Fibroblast of skin of right quadriceps (primary cell): ENCODE data around the gene NIF3L1.
"Not testable (repeated sequence)": the region's sequence is repeated elsewhere in the genome, so short reads cannot be mapped to it uniquely, and the experiment has no call there.

Source experiments
- DNase-seq: peaks from one replicate; pipeline ENCODE4 v3.0.0-alpha.2; 2013

NIF3L1 gene

GRCh38 chr2:200873560-200873959 lies 15.6 kb upstream of the NIF3L1 start:
- no peak for DNase-seq

GRCh38 chr2:200877443-200877842 lies 11.7 kb upstream of the NIF3L1 start:
- no peak for DNase-seq

GRCh38 chr2:200878289-200878880 lies 10.8 kb upstream of the NIF3L1 start:
- DNase-seq = no peak

- not testable (repeated sequence) for DNase-seq
These were observed 7.4 kb upstream of the NIF3L1 start for GRCh38 chr2:200881715-200882249.

GRCh38 chr2:200899482-200899881 lies 10.3 kb downstream of the NIF3L1 start:
- DNase-seq = no peak

- DNase-seq = peak; percentile 84
These were observed 12.4 kb downstream of the NIF3L1 start for GRCh38 chr2:200901459-200902072.

GRCh38 chr2:200905618-200906296 lies 16.6 kb downstream of the NIF3L1 start:
- DNase-seq = peak; percentile 52

GRCh38 chr2:200909958-200910357 lies 20.8 kb downstream of the NIF3L1 start:
- no peak for DNase-seq

GRCh38 chr2:200913654-200914053 lies 24.5 kb downstream of the NIF3L1 start:
- peak; percentile 70 for DNase-seq

GRCh38 chr2:200922439-200922838 lies 33.3 kb downstream of the NIF3L1 start:
- no peak for DNase-seq

- no peak for DNase-seq
These were observed 40.4 kb downstream of the NIF3L1 start for GRCh38 chr2:200929334-200930249.

GRCh38 chr2:200930947-200931626 lies 41.9 kb downstream of the NIF3L1 start:
- no peak for DNase-seq

- DNase-seq = no peak
These were observed 50.7 kb downstream of the NIF3L1 start for GRCh38 chr2:200939832-200940231.

GRCh38 chr2:200943527-200944105 lies 54.4 kb downstream of the NIF3L1 start:
- peak; percentile 8 for DNase-seq

- DNase-seq = peak; percentile 91
These were observed 55.6 kb downstream of the NIF3L1 start for GRCh38 chr2:200944467-200945394.

- no peak for DNase-seq
These were observed 56.2 kb downstream of the NIF3L1 start for GRCh38 chr2:200945395-200945729.

GRCh38 chr2:200950378-200950777 lies 61.2 kb downstream of the NIF3L1 start:
- DNase-seq = no peak
